Thymus (tissue), 11 donors: ENCODE data around the gene OS9. TPM values are rescaled to one million over a fixed set of nuclear protein-coding genes. Genes with fewer than 3 reads are reported as not detected.
"Not testable (repeated sequence)": the region's sequence is repeated elsewhere in the genome, so short reads cannot be mapped to it uniquely, and the experiment has no call there.

ENCODE experiments used
- DNase-seq, 9 donors: peaks; one replicate each; pipeline ENCODE4 v3.0.0-alpha.2; 2013; ENCODE audit warnings: low spot score in 9 of 9, low read depth in 6 of 9, missing footprints in 1 of 9
- H3K27ac ChIP-seq, 2 donors: one replicate each; pipeline ENCODE4 v1.5.1; 2013; ENCODE audit warnings: control low read depth in 1 of 2, low read depth in 1 of 2, low read length in 1 of 2, mild to moderate bottlenecking in 1 of 2, moderate library complexity in 1 of 2
- H3K27me3 ChIP-seq, 2 donors: one replicate each; pipeline ENCODE4 v1.5.1; 2013; ENCODE audit warnings: low read length in 1 of 2; ENCODE audit not compliant: control insufficient read depth in 2 of 2, insufficient read depth in 1 of 2
- H3K36me3 ChIP-seq, 2 donors: one replicate each; pipeline ENCODE4 v1.5.1; 2013; ENCODE audit warnings: low read length in 1 of 2, mild to moderate bottlenecking in 1 of 2, moderate library complexity in 1 of 2; ENCODE audit not compliant: control insufficient read depth in 2 of 2, insufficient read depth in 2 of 2
- H3K4me1 ChIP-seq, 2 donors: one replicate each; pipeline ENCODE4 v1.5.1; 2013; ENCODE audit warnings: low read length in 2 of 2; ENCODE audit not compliant: control insufficient read depth in 2 of 2, insufficient read depth in 2 of 2
- H3K4me3 ChIP-seq, 2 donors: one replicate each; pipeline ENCODE4 v1.5.1; 2013; ENCODE audit warnings: low read length in 2 of 2, control low read depth in 1 of 2, mild to moderate bottlenecking in 1 of 2
- H3K9me3 ChIP-seq, 2 donors: one replicate each; pipeline ENCODE4 v1.5.1; 2013; ENCODE audit warnings: low read length in 1 of 2, mild to moderate bottlenecking in 1 of 2; ENCODE audit not compliant: control insufficient read depth in 2 of 2, insufficient read depth in 1 of 2
- WGBS: extraction: QIAGEN DNeasy Blood & Tissue Kit; methylation state at CpG from one replicate; pipeline ENCODE4 v1.1.7; 2013; 5-methylcytosine and 5-hydroxymethylcytosine counted together
- polyA plus RNA-seq: library from polyadenylated mRNA; stranded (reverse); fragments of 200-250 nt; gene quantifications from one replicate; pipeline ENCODE4 v1.2.3, GENCODE V29; 2013
- total RNA-seq: library from RNA; stranded (reverse); fragments of 120-200 nt; gene quantifications from one replicate; pipeline ENCODE4 v1.2.4, GENCODE V29; 2013
- donor health status: healthy.

The OS9 gene
- total and polyA plus RNA-seq, 2 donors: 111 to 166 TPM

DNA sequence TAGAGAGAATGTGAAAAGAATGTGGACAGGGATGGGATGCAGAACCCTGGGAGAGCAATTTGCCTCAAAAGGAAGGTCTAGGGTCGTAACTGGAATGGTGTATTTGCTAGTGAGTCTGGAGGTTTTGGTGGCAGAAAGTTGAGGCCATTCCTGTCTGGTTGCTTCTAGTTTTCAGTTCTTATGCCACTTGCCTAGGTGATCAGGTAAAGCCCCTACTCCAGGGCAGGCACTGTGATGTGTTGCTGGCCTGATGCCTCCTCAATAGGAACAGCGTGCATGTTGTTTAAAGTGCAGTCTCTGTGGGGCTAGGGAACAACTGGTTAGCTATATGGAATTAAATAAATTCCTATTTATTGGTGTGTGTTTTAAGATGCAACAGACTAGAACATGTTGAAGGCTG is 6.4 kb downstream of the OS9 start:
- no peak for DNase-seq
- Histone ChIP-seq H3K27me3 (no peaks in the 10 kb centered on the region), H3K36me3 (peaks cover 32 to 39% of the 10 kb centered on the region in 2 donors), H3K9me3 (peaks cover 0 to 10% of the 10 kb centered on the region in 2 donors), H3K4me3 (no peak overlapping the region), H3K4me1 (no peaks in the 10 kb centered on the region), H3K27ac (no peak overlapping the region)
- WGBS: 97% methylated on average over 2 of the region's 2 CpGs

DNA sequence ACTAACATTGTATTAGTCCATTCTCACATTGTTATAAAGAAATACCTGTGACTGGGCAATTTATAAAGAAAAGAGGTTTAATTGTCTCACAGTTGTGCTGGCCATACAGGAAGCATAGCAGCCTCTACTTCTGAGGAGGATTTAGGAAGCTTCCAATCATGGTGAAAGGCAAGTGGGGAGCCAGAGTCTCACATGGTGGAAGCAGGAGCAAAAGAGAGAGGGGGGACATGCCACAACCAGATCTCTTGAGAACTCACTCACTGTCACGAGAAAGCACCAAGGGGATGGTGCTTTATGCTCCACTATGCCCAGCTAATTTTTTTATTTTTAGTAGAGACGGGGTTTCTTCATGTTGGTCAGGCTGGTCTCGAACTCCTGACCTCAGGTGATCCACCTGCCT is 13.3 kb downstream of the OS9 start:
- H3K9me3 ChIP-seq: peaks cover 0 to 10% of the 10 kb centered on the region in 2 donors
- H3K36me3 ChIP-seq: peaks cover 12 to 25% of the 10 kb centered on the region in 2 donors
- H3K27me3 ChIP-seq: no peaks in the 10 kb centered on the region
- H3K4me1 ChIP-seq: no peaks in the 10 kb centered on the region
- H3K27ac ChIP-seq: no peak overlapping the region
- DNase-seq: no peak
- 98% methylated on average over 3 of the region's 3 CpGs for WGBS
- no peak overlapping the region for H3K4me3 ChIP-seq

DNA sequence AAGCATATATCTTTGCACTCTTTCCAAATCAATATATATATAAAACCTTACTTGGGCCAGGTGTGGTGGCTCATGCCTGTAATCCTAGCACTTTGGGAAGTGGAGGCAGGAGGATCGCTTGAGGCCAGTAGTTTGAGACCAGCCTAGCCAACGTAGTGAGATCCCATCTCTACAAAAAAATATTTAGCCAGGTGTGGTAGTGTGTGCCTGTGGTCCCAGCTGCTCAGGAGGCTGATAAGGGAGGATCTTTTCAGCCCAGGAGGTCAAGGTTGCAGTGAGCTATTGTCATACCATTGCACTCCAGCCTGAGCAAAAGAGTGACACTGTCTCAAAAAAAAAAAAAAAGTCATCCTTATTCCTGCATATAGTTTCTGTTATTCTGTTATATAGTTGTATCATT is 14.4 kb downstream of the OS9 start:
- H3K9me3 ChIP-seq: peaks cover 0 to 6% of the 10 kb centered on the region in 2 donors
- no peaks in the 10 kb centered on the region for H3K4me1 ChIP-seq
- no peaks in the 10 kb centered on the region for H3K27me3 ChIP-seq
- H3K36me3 ChIP-seq: peaks cover 13 to 27% of the 10 kb centered on the region in 2 donors
- no peak overlapping the region for H3K4me3 ChIP-seq
- no peak overlapping the region for H3K27ac ChIP-seq
- WGBS: 100% methylated on average over 2 of the region's 2 CpGs
- DNase-seq: no peak

DNA sequence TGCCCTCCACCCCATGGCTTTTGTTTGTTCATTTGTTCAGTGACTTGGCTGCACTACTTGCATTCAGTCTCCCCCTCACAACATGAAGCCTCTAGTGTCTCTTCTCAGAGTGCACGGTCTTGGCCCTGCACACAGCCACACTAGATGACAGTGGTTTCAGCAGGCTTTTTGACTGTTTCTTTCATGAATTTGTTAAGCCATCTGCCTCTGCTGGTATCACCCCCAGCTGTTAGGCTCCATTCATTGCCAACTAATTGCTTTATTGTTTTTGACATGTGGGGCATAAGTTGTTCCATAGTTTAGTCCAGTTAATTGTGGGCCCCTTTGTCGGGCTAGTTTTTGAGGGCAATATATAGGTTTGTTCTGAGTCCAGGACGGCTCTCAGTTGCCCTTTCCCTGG is 18.8 kb downstream of the OS9 start:
- Histone ChIP-seq H3K36me3 (peaks cover 32 to 33% of the 10 kb centered on the region in 2 donors), H3K9me3 (no peaks in the 10 kb centered on the region), H3K4me3 (no peak overlapping the region), H3K4me1 (no peaks in the 10 kb centered on the region), H3K27ac (no peak overlapping the region), H3K27me3 (no peaks in the 10 kb centered on the region)
- no peak for DNase-seq
- 97% methylated on average over 3 of the region's 3 CpGs for WGBS

DNA sequence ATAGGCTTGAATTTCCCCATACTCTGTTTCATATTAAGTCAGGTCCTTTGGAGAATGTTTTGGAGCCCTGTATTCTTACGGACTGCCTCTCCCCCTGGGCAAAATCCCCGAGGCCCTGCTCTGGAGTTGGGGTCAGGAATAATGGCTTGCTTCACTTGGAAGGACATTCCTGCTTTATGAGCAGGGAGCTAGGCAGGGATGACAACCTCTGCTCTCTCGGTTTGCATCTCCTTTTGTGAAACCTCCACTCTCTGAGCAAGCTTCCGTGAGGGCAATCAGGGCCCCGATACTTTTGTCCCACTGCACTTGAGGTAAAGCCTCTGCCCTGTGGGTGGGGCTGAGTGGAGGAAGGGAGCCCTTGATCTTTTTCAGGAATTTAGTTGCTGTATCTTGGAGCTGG is 19.3 kb downstream of the OS9 start:
- H3K9me3 ChIP-seq: no peaks in the 10 kb centered on the region
- no peak overlapping the region for H3K4me3 ChIP-seq
- H3K36me3 ChIP-seq: peaks cover 37 to 38% of the 10 kb centered on the region in 2 donors
- no peaks in the 10 kb centered on the region for H3K4me1 ChIP-seq
- DNase-seq: no peak
- H3K27ac ChIP-seq: no peak overlapping the region
- 98% methylated on average over 5 of the region's 5 CpGs for WGBS
- no peaks in the 10 kb centered on the region for H3K27me3 ChIP-seq

DNA sequence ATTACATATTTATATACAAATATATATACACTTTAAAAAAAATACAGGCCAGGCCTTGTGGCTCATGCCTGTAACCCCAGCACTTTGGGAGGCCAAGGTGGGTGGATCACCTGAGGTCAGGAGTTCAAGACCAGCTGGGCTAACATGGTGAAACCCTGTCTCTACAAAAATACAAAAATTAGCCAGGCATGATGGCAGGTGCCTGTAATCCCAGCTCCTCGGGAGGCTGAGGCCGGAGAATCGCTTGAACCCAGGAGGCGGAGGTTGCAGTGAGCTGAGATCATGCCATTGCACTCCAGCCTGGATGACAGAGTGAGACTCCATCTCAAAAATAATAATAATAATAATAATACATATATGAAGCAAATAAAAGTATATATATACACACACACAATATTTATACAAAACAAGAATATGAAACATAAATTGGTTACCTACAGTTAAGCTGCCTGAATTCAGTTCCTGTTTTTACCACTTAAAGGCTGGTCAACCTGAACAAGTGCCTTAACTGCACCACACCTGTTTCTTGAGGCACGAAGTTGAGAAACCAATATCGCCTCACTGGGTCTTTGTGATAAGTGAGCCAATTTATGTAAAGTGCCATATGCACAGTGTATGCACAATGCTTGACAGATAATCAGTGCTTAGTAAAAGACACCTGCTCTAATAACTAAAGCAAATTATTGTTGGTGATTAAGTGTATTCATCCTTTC is 21.3 kb downstream of the OS9 start:
- H3K27me3 ChIP-seq, DNase-seq, H3K4me1 ChIP-seq, H3K27ac ChIP-seq, H3K4me3 ChIP-seq, H3K9me3 ChIP-seq: not testable (repeated sequence)
- peaks cover 56 to 57% of the 10 kb centered on the region in 2 donors for H3K36me3 ChIP-seq
- 97% methylated on average over 6 of the region's 6 CpGs for WGBS

DNA sequence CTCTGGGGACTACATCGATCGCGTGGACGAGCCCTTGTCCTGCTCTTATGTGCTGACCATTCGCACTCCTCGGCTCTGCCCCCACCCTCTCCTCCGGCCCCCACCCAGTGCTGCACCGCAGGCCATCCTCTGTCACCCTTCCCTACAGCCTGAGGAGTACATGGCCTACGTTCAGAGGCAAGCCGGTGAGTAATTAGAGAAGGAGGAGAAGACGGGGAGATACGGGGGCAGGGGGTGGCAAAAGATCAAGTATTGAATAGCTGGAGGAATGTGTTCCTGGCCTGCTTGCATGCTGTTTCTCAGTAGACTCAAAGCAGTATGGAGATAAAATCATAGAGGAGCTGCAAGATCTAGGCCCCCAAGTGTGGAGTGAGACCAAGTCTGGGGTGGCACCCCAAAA is 21.9 kb downstream of the OS9 start:
- DNase-seq: no peak
- WGBS: 96% methylated on average over 12 of the region's 12 CpGs
- Histone ChIP-seq H3K36me3 (peaks cover 61 to 62% of the 10 kb centered on the region in 2 donors), H3K9me3 (no peaks in the 10 kb centered on the region), H3K27ac (no peak overlapping the region), H3K4me1 (no peaks in the 10 kb centered on the region), H3K27me3 (no peaks in the 10 kb centered on the region), H3K4me3 (no peak overlapping the region)

DNA sequence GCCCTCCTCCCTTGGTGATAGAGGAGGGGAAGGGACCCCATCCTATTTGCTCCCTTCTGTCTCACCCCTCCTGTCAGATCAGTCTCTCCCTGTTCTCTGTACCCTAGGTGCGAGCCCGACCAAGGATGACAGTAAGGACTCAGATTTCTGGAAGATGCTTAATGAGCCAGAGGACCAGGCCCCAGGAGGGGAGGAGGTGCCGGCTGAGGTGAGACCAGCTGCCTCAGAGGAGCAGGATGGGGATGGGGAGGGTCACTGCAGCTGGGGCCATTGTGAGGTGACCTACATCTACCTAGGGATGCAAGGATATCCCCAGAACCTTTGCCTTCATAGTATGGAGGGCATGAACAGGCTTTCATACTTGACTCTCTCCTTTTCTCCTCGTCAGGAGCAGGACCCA is 22.4 kb downstream of the OS9 start:
- peaks cover 63 to 66% of the 10 kb centered on the region in 2 donors for H3K36me3 ChIP-seq
- H3K27ac ChIP-seq: no peak overlapping the region
- no peak overlapping the region for H3K4me3 ChIP-seq
- H3K27me3 ChIP-seq: no peaks in the 10 kb centered on the region
- no peaks in the 10 kb centered on the region for H3K4me1 ChIP-seq
- DNase-seq: no peak
- WGBS: 96% methylated on average over 4 of the region's 4 CpGs
- H3K9me3 ChIP-seq: no peaks in the 10 kb centered on the region

DNA sequence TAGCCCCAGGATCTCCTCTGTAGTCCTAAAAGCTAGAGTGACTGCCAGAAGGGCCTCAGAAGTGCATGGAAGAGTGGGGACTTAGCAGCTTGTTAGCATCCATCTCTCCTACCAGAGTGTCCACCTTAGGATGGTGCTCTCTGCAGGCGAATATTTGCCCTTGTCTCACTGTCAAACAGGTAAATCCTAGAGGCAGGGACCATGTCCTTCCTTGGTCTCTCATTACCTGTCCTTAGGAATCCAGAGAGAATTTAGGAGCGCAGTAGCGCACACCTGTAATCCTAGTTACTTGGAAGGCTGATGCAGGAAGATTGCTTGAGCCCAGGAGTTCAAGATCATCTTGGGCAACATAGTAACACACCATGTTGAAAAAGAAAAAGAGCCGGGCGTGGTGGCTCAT is 23.2 kb downstream of the OS9 start:
- Histone ChIP-seq H3K4me3 (no peak overlapping the region), H3K27me3 (no peaks in the 10 kb centered on the region), H3K27ac (no peak overlapping the region), H3K36me3 (peaks cover 68 to 73% of the 10 kb centered on the region in 2 donors), H3K9me3 (no peaks in the 10 kb centered on the region), H3K4me1 (no peaks in the 10 kb centered on the region)
- WGBS: 98% methylated on average over 5 of the region's 5 CpGs
- no peak for DNase-seq
